ENCODE measurements around the gene SEL1L3. TPM values are rescaled to one million over a fixed set of nuclear protein-coding genes. Genes with fewer than 3 reads are reported as not detected.

The SEL1L3 gene
- total RNA-seq, 4 donors from 2014 or later: 0.73 to 4.1 (median 2.2) TPM

DNA sequence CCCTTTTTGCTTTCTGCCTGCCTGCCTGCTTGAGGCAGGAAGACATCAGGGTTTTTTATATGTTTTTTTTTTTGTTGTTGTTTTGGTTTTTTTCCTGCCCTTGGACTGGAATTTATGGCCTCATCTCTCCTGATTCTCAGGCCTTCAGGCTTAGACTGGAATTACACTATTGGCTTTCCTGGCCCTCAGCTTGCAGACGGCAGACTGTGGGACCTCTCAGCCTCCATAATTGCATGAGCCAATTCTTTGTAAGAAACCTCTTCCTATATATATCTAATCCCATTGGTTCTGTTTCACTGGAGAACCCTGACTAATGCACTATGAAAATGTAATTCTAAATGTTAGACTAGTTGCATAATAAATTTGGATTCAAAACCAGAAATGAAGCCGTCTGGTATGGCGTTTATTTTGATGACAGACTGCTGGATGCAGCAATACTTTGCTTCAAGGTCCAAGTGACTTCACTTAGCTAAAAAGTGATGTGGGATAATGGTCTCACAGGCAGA lies 59.0 kb downstream of the SEL1L3 start:
- ATAC-seq (no peak), DNase-seq (no peak)
- Histone ChIP-seq H3K27me3 (no peaks in the 10 kb centered on the region), H3K27ac (no peak overlapping the region), H3K36me3 (no peaks in the 10 kb centered on the region), H3K4me1 (no peaks in the 10 kb centered on the region), H3K9me3 (no peaks in the 10 kb centered on the region), H3K4me3 (no peak overlapping the region)
- no peak for TF ChIP-seq POLR2A (IDR thresholded peaks at IDR 0.05)
- TF ChIP-seq, protein P1, sequence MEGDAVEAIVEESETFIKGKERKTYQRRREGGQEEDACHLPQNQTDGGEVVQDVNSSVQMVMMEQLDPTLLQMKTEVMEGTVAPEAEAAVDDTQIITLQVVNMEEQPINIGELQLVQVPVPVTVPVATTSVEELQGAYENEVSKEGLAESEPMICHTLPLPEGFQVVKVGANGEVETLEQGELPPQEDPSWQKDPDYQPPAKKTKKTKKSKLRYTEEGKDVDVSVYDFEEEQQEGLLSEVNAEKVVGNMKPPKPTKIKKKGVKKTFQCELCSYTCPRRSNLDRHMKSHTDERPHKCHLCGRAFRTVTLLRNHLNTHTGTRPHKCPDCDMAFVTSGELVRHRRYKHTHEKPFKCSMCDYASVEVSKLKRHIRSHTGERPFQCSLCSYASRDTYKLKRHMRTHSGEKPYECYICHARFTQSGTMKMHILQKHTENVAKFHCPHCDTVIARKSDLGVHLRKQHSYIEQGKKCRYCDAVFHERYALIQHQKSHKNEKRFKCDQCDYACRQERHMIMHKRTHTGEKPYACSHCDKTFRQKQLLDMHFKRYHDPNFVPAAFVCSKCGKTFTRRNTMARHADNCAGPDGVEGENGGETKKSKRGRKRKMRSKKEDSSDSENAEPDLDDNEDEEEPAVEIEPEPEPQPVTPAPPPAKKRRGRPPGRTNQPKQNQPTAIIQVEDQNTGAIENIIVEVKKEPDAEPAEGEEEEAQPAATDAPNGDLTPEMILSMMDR (IDR thresholded peaks at IDR 0.05 in 4 of 5, conservative IDR thresholded peaks at IDR 0.05 in 1 of 5): no peak
- intact Hi-C loops (cut with DNase I; ENCODE audit: low total_unique reads) (no loop called here), in situ Hi-C loops (cut with MboI; ENCODE audit: low sequenced_read_pairs in 4 of 4) (no loop called here)

GRCh38 chr4:25801594-25801993 lies 61.2 kb downstream of the SEL1L3 start:
- DNase-seq: no peak
- Histone ChIP-seq H3K27ac (no peak overlapping the region), H3K36me3 (no peaks in the 10 kb centered on the region), H3K9me3 (no peaks in the 10 kb centered on the region), H3K27me3 (no peaks in the 10 kb centered on the region), H3K4me1 (no peaks in the 10 kb centered on the region), H3K4me3 (no peak overlapping the region)
- TF ChIP-seq, protein P1 (IDR thresholded peaks at IDR 0.05 in 4 of 5, conservative IDR thresholded peaks at IDR 0.05 in 1 of 5): no peak
- TF ChIP-seq POLR2A (IDR thresholded peaks at IDR 0.05): no peak
- ATAC-seq: no peak
- in situ Hi-C loops (cut with MboI; ENCODE audit: low sequenced_read_pairs in 4 of 4): no loop called here
- intact Hi-C loops (cut with DNase I; ENCODE audit: low total_unique reads): no loop called here

GRCh38 chr4:25800245-25800644 lies 62.5 kb downstream of the SEL1L3 start:
- H3K4me1 ChIP-seq: no peaks in the 10 kb centered on the region
- no peaks in the 10 kb centered on the region for H3K27me3 ChIP-seq
- no peak for ATAC-seq
- TF ChIP-seq POLR2A (IDR thresholded peaks at IDR 0.05): no peak
- TF ChIP-seq, protein P1 (IDR thresholded peaks at IDR 0.05 in 4 of 5, conservative IDR thresholded peaks at IDR 0.05 in 1 of 5): no peak
- H3K36me3 ChIP-seq: no peaks in the 10 kb centered on the region
- no peak overlapping the region for H3K4me3 ChIP-seq
- in situ Hi-C loops (cut with MboI; ENCODE audit: low sequenced_read_pairs in 4 of 4): no loop called here
- no peak for DNase-seq
- no peak overlapping the region for H3K27ac ChIP-seq
- no peaks in the 10 kb centered on the region for H3K9me3 ChIP-seq
- intact Hi-C loops (cut with DNase I; ENCODE audit: low total_unique reads): no loop called here

GRCh38 chr4:25799522-25799921 lies 63.3 kb downstream of the SEL1L3 start:
- H3K9me3 ChIP-seq: no peaks in the 10 kb centered on the region
- in situ Hi-C loops (cut with MboI; ENCODE audit: low sequenced_read_pairs in 4 of 4): no loop called here
- intact Hi-C loops (cut with DNase I; ENCODE audit: low total_unique reads): no loop called here
- no peak overlapping the region for H3K4me3 ChIP-seq
- H3K36me3 ChIP-seq: no peaks in the 10 kb centered on the region
- no peak for ATAC-seq
- no peaks in the 10 kb centered on the region for H3K4me1 ChIP-seq
- H3K27ac ChIP-seq: no peak overlapping the region
- TF ChIP-seq, protein P1 (IDR thresholded peaks at IDR 0.05 in 4 of 5, conservative IDR thresholded peaks at IDR 0.05 in 1 of 5): no peak
- no peak for TF ChIP-seq POLR2A (IDR thresholded peaks at IDR 0.05)
- no peaks in the 10 kb centered on the region for H3K27me3 ChIP-seq
- DNase-seq: no peak

DNA sequence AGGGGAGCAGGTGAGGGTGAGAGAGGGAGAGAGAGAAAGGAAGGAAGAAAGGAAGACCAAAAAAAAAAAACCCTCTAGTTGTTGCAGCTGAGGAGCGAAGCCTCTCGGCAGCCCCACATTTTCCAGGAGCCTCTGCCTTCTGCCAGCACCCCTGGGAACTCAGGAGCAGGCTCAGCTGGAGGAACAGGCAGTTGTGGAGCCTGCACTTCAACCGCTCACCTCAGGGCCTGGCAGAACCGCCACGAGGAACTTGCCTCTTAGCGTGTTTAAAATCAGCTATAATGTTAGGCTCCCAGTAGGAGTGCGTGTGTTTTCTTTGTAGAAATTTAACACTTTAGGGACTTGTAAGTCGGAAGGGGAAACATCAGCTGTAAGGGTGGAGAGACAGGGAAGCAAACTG lies 65.7 kb downstream of the SEL1L3 start:
- H3K36me3 ChIP-seq: no peaks in the 10 kb centered on the region
- no peak overlapping the region for H3K27ac ChIP-seq
- DNase-seq: no peak
- intact Hi-C loops (cut with DNase I; ENCODE audit: low total_unique reads) (no loop called here), in situ Hi-C loops (cut with MboI; ENCODE audit: low sequenced_read_pairs in 4 of 4) (no loop called here)
- no peak overlapping the region for H3K4me3 ChIP-seq
- TF ChIP-seq POLR2A (IDR thresholded peaks at IDR 0.05): no peak
- TF ChIP-seq, protein P1 (IDR thresholded peaks at IDR 0.05 in 4 of 5, conservative IDR thresholded peaks at IDR 0.05 in 1 of 5): no peak
- no peaks in the 10 kb centered on the region for H3K27me3 ChIP-seq
- no peak for ATAC-seq
- no peaks in the 10 kb centered on the region for H3K9me3 ChIP-seq
- H3K4me1 ChIP-seq: no peaks in the 10 kb centered on the region

Measured in gastrocnemius medialis (tissue), 4 donors.